Measurements from ENCODE around the gene TUBA4B.

Gene TUBA4B

GRCh38 chr2:219229305-219230058, 23.6 kb upstream of the TUBA4B start, which contains the start of the genes ANKZF1 and ATG9A:
ANKZF1 (plus strand) TSS chr2:219229806; CDS start chr2:219230258, 452 bp downstream.
ATG9A (minus strand) TSS chr2:219229636; CDS start chr2:219228024, 1,612 bp downstream.
- DNase-seq (ENCODE audit: low spot score in 2 of 2) (peak; percentile 91 to 97), ATAC-seq (peak; percentile 97)
- Mint-ChIP-seq H3K4me1 (peaks cover 56% of the 10 kb centered on the region), H3K4me3 (peak within 1 kb of the TSS; percentile 98), H3K27ac (peak within 1 kb of the TSS; percentile 98), H3K9me3 (no peaks in the 10 kb centered on the region), H3K36me3 (peaks cover 86% of the 10 kb centered on the region)

DNA sequence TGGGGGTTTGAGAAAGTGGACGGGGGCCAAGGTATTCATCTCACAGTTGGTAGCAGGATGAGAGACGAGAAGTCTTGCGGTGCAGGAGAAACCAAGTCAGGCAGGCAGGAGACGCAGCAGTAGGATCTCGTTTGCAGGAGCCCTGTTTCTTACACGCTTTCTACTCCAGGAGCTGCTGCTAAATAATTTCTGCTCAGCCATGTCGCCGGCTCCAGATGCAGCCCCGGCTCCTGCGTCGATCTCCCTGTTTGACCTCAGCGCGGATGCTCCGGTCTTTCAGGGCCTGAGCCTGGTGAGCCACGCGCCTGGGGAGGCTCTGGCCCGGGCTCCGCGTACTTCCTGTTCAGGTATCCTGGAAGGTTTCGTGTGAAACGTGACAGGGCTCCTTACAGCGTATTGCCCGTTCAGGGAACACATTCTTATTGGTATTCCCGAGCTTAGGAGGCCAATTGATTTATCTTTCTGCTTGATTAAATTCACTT, 22.9 kb upstream of the TUBA4B start:
- peak overlapping the region; percentile 98 for H3K4me3 Mint-ChIP-seq
- peak overlapping the region; percentile 98 for H3K27ac Mint-ChIP-seq
- ATAC-seq (peak; percentile 35), DNase-seq (ENCODE audit: low spot score in 2 of 2) (peak in 1 of 2 donors; percentile 80)
- H3K9me3 Mint-ChIP-seq, result no peaks in the 10 kb centered on the region
- H3K4me1 Mint-ChIP-seq, result peaks cover 58% of the 10 kb centered on the region
- H3K36me3 Mint-ChIP-seq, result peaks cover 86% of the 10 kb centered on the region

- DNase-seq (ENCODE audit: low spot score in 2 of 2) (no peak), ATAC-seq (no peak)
- Mint-ChIP-seq H3K27ac (no peak overlapping the region), H3K36me3 (peaks cover 94% of the 10 kb centered on the region), H3K4me3 (no peak overlapping the region), H3K9me3 (no peaks in the 10 kb centered on the region), H3K4me1 (peaks cover 46% of the 10 kb centered on the region)
These were observed 18.7 kb upstream of the TUBA4B start for GRCh38 chr2:219234331-219234730.

- Mint-ChIP-seq H3K9me3 (no peaks in the 10 kb centered on the region), H3K36me3 (peaks cover 35% of the 10 kb centered on the region), H3K4me1 (peaks cover 33% of the 10 kb centered on the region), H3K4me3 (peak overlapping the region; percentile 23), H3K27ac (no peak overlapping the region)
- ATAC-seq, result no peak
- DNase-seq (ENCODE audit: low spot score in 2 of 2), result no peak
These were observed 9.7 kb upstream of the TUBA4B start for GRCh38 chr2:219243291-219243761.

GRCh38 chr2:219244789-219245147, 8.3 kb upstream of the TUBA4B start:
- DNase-seq (ENCODE audit: low spot score in 2 of 2), result no peak
- Mint-ChIP-seq H3K4me1 (peaks cover 45% of the 10 kb centered on the region), H3K9me3 (no peaks in the 10 kb centered on the region), H3K4me3 (peak overlapping the region; percentile 68), H3K36me3 (peaks cover 45% of the 10 kb centered on the region), H3K27ac (peak overlapping the region; percentile 93)
- no peak for ATAC-seq

GRCh38 chr2:219245148-219245898, 7.7 kb upstream of the TUBA4B start, which contains the start of the genes GLB1L and STK16:
GLB1L (minus strand) TSS chr2:219245444; CDS start chr2:219243573, 1,871 bp downstream.
STK16 (plus strand) TSS chr2:219245479; CDS start chr2:219246000, 521 bp downstream.
- peaks cover 51% of the 10 kb centered on the region for H3K4me1 Mint-ChIP-seq
- H3K27ac Mint-ChIP-seq, result peak within 1 kb of the TSS; percentile 93
- no peaks in the 10 kb centered on the region for H3K9me3 Mint-ChIP-seq
- ATAC-seq (peak; percentile 80), DNase-seq (ENCODE audit: low spot score in 2 of 2) (peak; percentile 93 to 98)
- H3K4me3 Mint-ChIP-seq, result peak within 1 kb of the TSS; percentile 68
- H3K36me3 Mint-ChIP-seq, result peaks cover 51% of the 10 kb centered on the region

- peak overlapping the region; percentile 68 for H3K4me3 Mint-ChIP-seq
- H3K4me1 Mint-ChIP-seq, result peaks cover 56% of the 10 kb centered on the region
- H3K9me3 Mint-ChIP-seq, result no peaks in the 10 kb centered on the region
- peaks cover 56% of the 10 kb centered on the region for H3K36me3 Mint-ChIP-seq
- peak overlapping the region; percentile 93 for H3K27ac Mint-ChIP-seq
- ATAC-seq (no peak), DNase-seq (ENCODE audit: low spot score in 2 of 2) (no peak)
These were observed 7.2 kb upstream of the TUBA4B start for GRCh38 chr2:219245899-219246230.

GRCh38 chr2:219246559-219246958, 6.5 kb upstream of the TUBA4B start:
- Mint-ChIP-seq H3K4me1 (peaks cover 63% of the 10 kb centered on the region), H3K4me3 (peak overlapping the region; percentile 68), H3K9me3 (no peaks in the 10 kb centered on the region), H3K27ac (peak overlapping the region; percentile 93), H3K36me3 (peaks cover 63% of the 10 kb centered on the region)
- ATAC-seq (no peak), DNase-seq (ENCODE audit: low spot score in 2 of 2) (no peak)

GRCh38 chr2:219247678-219248642, 5.1 kb upstream of the TUBA4B start:
- DNase-seq (ENCODE audit: low spot score in 2 of 2), result peak; percentile 41 to 72
- Mint-ChIP-seq H3K4me3 (peak overlapping the region; percentile 68), H3K4me1 (peaks cover 77% of the 10 kb centered on the region), H3K27ac (peak overlapping the region; percentile 86), H3K36me3 (peaks cover 77% of the 10 kb centered on the region), H3K9me3 (no peaks in the 10 kb centered on the region)
- peak; percentile 78 for ATAC-seq

GRCh38 chr2:219248845-219249202, 4.2 kb upstream of the TUBA4B start:
- DNase-seq (ENCODE audit: low spot score in 2 of 2) (no peak), ATAC-seq (no peak)
- Mint-ChIP-seq H3K27ac (peak overlapping the region; percentile 86), H3K9me3 (no peaks in the 10 kb centered on the region), H3K4me1 (peaks cover 77% of the 10 kb centered on the region), H3K36me3 (peaks cover 86% of the 10 kb centered on the region), H3K4me3 (peak overlapping the region; percentile 68)

DNA sequence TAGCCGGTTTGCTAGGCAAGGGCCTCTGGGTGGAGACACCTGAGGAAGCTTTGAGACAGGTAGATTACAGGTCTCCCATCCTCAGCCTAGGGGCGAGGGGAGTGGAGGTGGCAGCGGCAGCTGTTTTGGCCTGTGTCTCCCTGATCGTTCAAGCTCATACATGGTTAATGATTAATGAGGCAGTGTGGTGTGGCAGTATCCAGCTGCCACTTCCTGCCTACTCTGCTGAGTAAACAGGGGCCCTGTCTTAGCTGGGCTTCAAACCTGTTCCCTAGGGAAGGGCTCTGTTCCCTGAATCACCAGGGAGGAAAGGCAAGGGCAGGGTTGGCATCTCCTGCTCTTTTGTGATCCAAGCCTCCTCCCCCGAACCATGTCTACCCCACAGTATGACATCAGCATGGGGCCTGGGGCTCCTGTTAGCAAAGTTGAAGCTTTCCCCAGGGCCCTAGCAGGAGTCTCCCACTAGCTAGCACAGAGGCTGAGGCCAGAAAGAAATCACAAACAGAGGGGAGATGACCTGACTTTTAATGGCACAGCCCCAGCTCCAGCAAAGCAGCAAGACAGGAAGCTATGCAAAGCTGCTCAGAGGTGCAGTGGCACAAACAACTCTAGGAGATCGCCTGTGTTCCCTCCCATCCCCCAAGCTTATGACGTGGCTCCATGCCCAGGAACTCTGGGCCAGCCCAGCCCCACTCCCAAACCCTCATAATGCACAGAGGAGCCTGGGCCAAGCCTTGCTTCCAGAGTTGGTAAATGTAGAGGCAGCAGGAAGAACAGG, 3.7 kb upstream of the TUBA4B start:
- peak overlapping the region; percentile 86 for H3K27ac Mint-ChIP-seq
- H3K9me3 Mint-ChIP-seq, result no peaks in the 10 kb centered on the region
- H3K4me3 Mint-ChIP-seq, result peak overlapping the region; percentile 68
- H3K4me1 Mint-ChIP-seq, result peaks cover 77% of the 10 kb centered on the region
- ATAC-seq, result no peak
- DNase-seq (ENCODE audit: low spot score in 2 of 2), result no peak
- H3K36me3 Mint-ChIP-seq, result peaks cover 86% of the 10 kb centered on the region

- Mint-ChIP-seq H3K9me3 (no peaks in the 10 kb centered on the region), H3K27ac (peak overlapping the region; percentile 86), H3K4me3 (peak overlapping the region; percentile 68), H3K4me1 (peaks cover 72% of the 10 kb centered on the region), H3K36me3 (peaks cover 88% of the 10 kb centered on the region)
- DNase-seq (ENCODE audit: low spot score in 2 of 2) (no peak), ATAC-seq (no peak)
These were observed 2.8 kb upstream of the TUBA4B start for GRCh38 chr2:219250049-219250781.

DNA sequence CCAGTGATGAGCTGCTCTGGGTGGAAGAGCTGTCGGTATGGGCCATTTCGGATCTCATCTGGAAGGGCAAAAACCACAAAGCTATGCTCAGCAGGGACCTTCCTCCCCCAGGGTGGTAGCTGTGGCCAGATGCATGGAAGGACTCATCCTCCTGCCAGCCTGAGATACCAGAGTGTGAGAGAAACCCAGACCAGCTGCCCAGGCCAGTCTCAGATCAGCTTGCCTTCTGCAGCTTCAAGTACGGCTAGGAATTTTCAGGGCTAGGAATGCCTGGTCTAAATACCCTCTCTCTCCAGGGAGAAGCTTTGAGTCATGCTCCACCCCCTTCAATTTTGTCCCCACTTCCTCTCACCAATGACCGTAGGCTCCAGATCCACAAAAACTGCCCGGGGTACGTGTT, 1.4 kb upstream of the TUBA4B start:
- Mint-ChIP-seq H3K27ac (peak overlapping the region; percentile 83), H3K9me3 (no peaks in the 10 kb centered on the region), H3K4me1 (peaks cover 75% of the 10 kb centered on the region), H3K4me3 (peak overlapping the region; percentile 68), H3K36me3 (peaks cover 78% of the 10 kb centered on the region)
- no peak for ATAC-seq
- DNase-seq (ENCODE audit: low spot score in 2 of 2), result no peak
